GM12864 (cell line): ENCODE results near the gene SYMPK.

ENCODE experiments used
- DNase-seq: peaks from one replicate; pipeline ENCODE4 v3.0.0-alpha.2; 2011; ENCODE audit warnings: low read depth
- H3K4me3 ChIP-seq: 2 replicates; pipeline ENCODE4 v1.5.1; 2011; ENCODE audit warnings: mild to moderate bottlenecking, low read depth, low read length, control low read depth
- TF ChIP-seq, protein P1 (sequence below): IDR thresholded peaks from 2 replicates; pipeline ENCODE4 v1.5.1; 2011; ENCODE audit warnings: low read depth, mild to moderate bottlenecking, moderate library complexity, low read length, control low read depth, inconsistent platforms; ENCODE audit errors: missing control alignments

Gene SYMPK

GRCh38 chr19:45779231-45780145 lies 83.5 kb downstream of the SYMPK start:
- H3K4me3 ChIP-seq: peak overlapping the region; percentile 15
- TF ChIP-seq, protein P1, sequence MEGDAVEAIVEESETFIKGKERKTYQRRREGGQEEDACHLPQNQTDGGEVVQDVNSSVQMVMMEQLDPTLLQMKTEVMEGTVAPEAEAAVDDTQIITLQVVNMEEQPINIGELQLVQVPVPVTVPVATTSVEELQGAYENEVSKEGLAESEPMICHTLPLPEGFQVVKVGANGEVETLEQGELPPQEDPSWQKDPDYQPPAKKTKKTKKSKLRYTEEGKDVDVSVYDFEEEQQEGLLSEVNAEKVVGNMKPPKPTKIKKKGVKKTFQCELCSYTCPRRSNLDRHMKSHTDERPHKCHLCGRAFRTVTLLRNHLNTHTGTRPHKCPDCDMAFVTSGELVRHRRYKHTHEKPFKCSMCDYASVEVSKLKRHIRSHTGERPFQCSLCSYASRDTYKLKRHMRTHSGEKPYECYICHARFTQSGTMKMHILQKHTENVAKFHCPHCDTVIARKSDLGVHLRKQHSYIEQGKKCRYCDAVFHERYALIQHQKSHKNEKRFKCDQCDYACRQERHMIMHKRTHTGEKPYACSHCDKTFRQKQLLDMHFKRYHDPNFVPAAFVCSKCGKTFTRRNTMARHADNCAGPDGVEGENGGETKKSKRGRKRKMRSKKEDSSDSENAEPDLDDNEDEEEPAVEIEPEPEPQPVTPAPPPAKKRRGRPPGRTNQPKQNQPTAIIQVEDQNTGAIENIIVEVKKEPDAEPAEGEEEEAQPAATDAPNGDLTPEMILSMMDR: peak; percentile 81
- no peak for DNase-seq

- TF ChIP-seq, protein P1: no peak
- no peak for DNase-seq
- no peak overlapping the region for H3K4me3 ChIP-seq
Observed at GRCh38 chr19:45778010-45778661, 84.8 kb downstream of the SYMPK start.

DNA sequence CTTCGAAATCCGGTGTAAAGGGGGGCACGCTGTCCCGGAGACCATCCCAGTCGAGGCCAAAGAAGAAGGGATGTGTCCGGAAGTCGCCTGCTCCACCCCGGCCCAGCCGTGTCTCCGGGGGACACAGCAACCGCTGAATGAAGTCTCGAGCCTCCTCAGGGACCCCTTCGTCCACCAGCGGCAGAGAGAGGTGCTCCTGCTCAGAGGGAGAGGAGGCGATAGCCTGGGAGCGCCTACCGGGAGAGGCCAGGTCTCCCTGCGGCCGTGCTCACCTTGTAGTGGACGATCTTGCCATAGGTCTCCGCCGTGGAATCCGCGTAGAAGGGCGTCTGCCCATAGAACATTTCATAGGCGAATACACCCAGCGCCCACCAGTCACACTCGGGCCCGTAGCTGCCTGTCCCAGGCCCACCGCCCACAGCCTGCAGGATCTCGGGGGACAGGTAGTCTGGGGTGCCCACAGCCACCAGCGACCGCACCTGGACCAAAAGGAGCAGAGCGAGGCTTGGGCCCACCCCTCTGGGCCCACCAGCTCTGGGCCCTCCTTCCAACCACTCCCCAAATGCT lies 85.5 kb downstream of the SYMPK start:
- TF ChIP-seq, protein P1: no peak
- H3K4me3 ChIP-seq: no peak overlapping the region
- no peak for DNase-seq

GRCh38 chr19:45774765-45775164 lies 88.2 kb downstream of the SYMPK start:
- DNase-seq: no peak
- TF ChIP-seq, protein P1: no peak

GRCh38 chr19:45773384-45773783 lies 89.6 kb downstream of the SYMPK start:
- no peak for DNase-seq
- no peak overlapping the region for H3K4me3 ChIP-seq
- TF ChIP-seq, protein P1: no peak

More at GRCh38 chr19:45774765-45775164, 88.2 kb downstream of the SYMPK start:
- H3K4me3 ChIP-seq: no peak overlapping the region

- TF ChIP-seq, protein P1: no peak
- no peak for DNase-seq
- H3K4me3 ChIP-seq: no peak overlapping the region
Observed at GRCh38 chr19:45772912-45773311, 90.0 kb downstream of the SYMPK start.
